HEK293T (cell line): Measurements from ENCODE around the gene ARHGAP32.

Experiments
- CTBP1 ChIP-seq: fragments of 450-650 bp; IDR thresholded peaks from 2 replicates; pipeline ENCODE4 v1.6.1; 2016; ENCODE audit warnings: borderline replicate concordance
- ELF4 ChIP-seq: fragments of 450-650 bp; IDR thresholded peaks from 2 replicates; pipeline ENCODE4 v1.6.1; 2017; ENCODE audit warnings: antibody characterized with exemption
- FOXA1 ChIP-seq: fragments of 450-650 bp; IDR thresholded peaks from 2 replicates; pipeline ENCODE4 v1.6.1; 2016; ENCODE audit warnings: mild to moderate bottlenecking
- FOXK2 ChIP-seq: fragments of 450-650 bp; IDR thresholded peaks from 2 replicates; pipeline ENCODE4 v1.6.1; 2016; ENCODE audit warnings: mild to moderate bottlenecking
- FOXM1 ChIP-seq: fragments of 450-650 bp; IDR thresholded peaks from 2 replicates; pipeline ENCODE4 v1.6.1; 2017; ENCODE audit warnings: mild to moderate bottlenecking, borderline replicate concordance
- LEF1 ChIP-seq: fragments of 450-650 bp; IDR thresholded peaks from 2 replicates; pipeline ENCODE4 v1.6.1; 2017; ENCODE audit warnings: mild to moderate bottlenecking, borderline replicate concordance
- SP1 ChIP-seq: fragments of 450-650 bp; IDR thresholded peaks from 2 replicates; pipeline ENCODE4 v1.6.1; 2017
- SUZ12 ChIP-seq: fragments of 450-650 bp; IDR thresholded peaks from 2 replicates; pipeline ENCODE4 v1.6.1; 2016; ENCODE audit warnings: mild to moderate bottlenecking

- TF ChIP-seq ELF4, result no peak
- no peak for TF ChIP-seq SP1
- TF ChIP-seq CTBP1, result no peak
- TF ChIP-seq FOXM1, result no peak
- TF ChIP-seq SUZ12, result no peak
- no peak for TF ChIP-seq FOXA1
- TF ChIP-seq LEF1, result no peak
- no peak for TF ChIP-seq FOXK2
Measured at GRCh38 chr11:129225190-129225589, 33.1 kb upstream of the ARHGAP32 start.
